Left cardiac atrium (tissue), 4 donors: Measurements from ENCODE around the gene PRRT1. TPM values are rescaled to one million over a fixed set of nuclear protein-coding genes. Genes with fewer than 3 reads are reported as not detected.
"Not testable (repeated sequence)": the region's sequence is repeated elsewhere in the genome, so short reads cannot be mapped to it uniquely, and the experiment has no call there.

Experiments
- ATAC-seq, 2 donors: fragments of 200-7000 bp; cut with Tn5 transposase; one replicate each; pipeline ENCODE4 v1.9.1; 2020; ENCODE audit warnings: mild to moderate bottlenecking in 2 of 2, moderate library complexity in 2 of 2
- DNase-seq: peaks from one replicate; pipeline ENCODE4 v3.0.0-alpha.2; 2020
- intact Hi-C, 2 donors: fragments of 100-400 bp; cut with DNase I; formaldehyde crosslinking; loops; one replicate each; pipeline versions ENCODE4 v1.14.1 to v1.15.1; 2022 to 2023
- long read RNA-seq: library from polyadenylated mRNA; unstranded; transcript quantifications from one replicate; pipeline ENCODE4 v2.0.0, GENCODE V29; 2021
- total RNA-seq, 2 donors: library from RNA; stranded (reverse); fragmentation: NEBNext Ultra II Directional; extraction: Animal tissue kit (Norgen Biotek cat#: 25700); gene quantifications; one replicate each; pipeline ENCODE4 v1.2.1, GENCODE V29; 2021
- donor health status: DM: no; HTN: yes; CAD: no.
- donor health status: DM: no; HTN: yes; CAD: no; lungs with severe emphysema.
- donor health status: DM: yes; HTN: yes; CAD: no.
- donor health status: Dilated cardiomyopathy.

PRRT1 gene
- under 1 TPM; 0.77 to 0.97 TPM for total RNA-seq
- long read RNA-seq: 0 reads

GRCh38 chr6:32151863-32152768 is at the start of gene PRRT1:
Gene PRRT1 (minus strand): TSS chr6:32151939. CDS start chr6:32151827, 112 bp downstream.
- DNase-seq: no peak
- intact Hi-C loops: no loop called here
- no peak for ATAC-seq

GRCh38 chr6:32200711-32201475 is 49.2 kb upstream of the PRRT1 start:
- ATAC-seq: no peak
- DNase-seq: no peak
- intact Hi-C loops: no loop called here

- no peak for ATAC-seq
- no peak for DNase-seq
- intact Hi-C loops: no loop called here
These were observed 47.1 kb upstream of the PRRT1 start for GRCh38 chr6:32198866-32199265.

- no peak for DNase-seq
- ATAC-seq: no peak
- intact Hi-C loops: no loop called here
These were observed 46.6 kb upstream of the PRRT1 start for GRCh38 chr6:32198345-32198696.

GRCh38 chr6:32196682-32197616 is 45.2 kb upstream of the PRRT1 start:
- DNase-seq: peak; percentile 62
- intact Hi-C loops: no loop called here
- no peak for ATAC-seq

- ATAC-seq: peak; percentile 91
These were observed 44.4 kb upstream of the PRRT1 start for GRCh38 chr6:32195902-32196681.

GRCh38 chr6:32195652-32195901 is 43.8 kb upstream of the PRRT1 start:
- intact Hi-C loops: no loop called here

More at GRCh38 chr6:32195902-32196681, 44.4 kb upstream of the PRRT1 start:
- DNase-seq: peak; percentile 97
- intact Hi-C loops: no loop called here

GRCh38 chr6:32194825-32195651 is 43.3 kb upstream of the PRRT1 start:
- DNase-seq (no peak), ATAC-seq (no peak)
- intact Hi-C loops: no loop called here

More at GRCh38 chr6:32195652-32195901, 43.8 kb upstream of the PRRT1 start:
- peak; percentile 89 for ATAC-seq
- peak; percentile 100 for DNase-seq

GRCh38 chr6:32194388-32194787 is 42.6 kb upstream of the PRRT1 start:
- intact Hi-C loops: no loop called here
- ATAC-seq: no peak
- no peak for DNase-seq

GRCh38 chr6:32193096-32193495 is 41.4 kb upstream of the PRRT1 start:
- ATAC-seq, DNase-seq, intact Hi-C loops: not testable (repeated sequence)

- intact Hi-C loops: no loop called here
- DNase-seq (peak; percentile 72), ATAC-seq (no peak)
These were observed 40.9 kb upstream of the PRRT1 start, which contains the start of gene GPSM3 for GRCh38 chr6:32192608-32193039. Gene GPSM3 (minus strand): TSS chr6:32192643. CDS start chr6:32192513, 130 bp downstream.

GRCh38 chr6:32191696-32192607 is 40.2 kb upstream of the PRRT1 start:
- intact Hi-C loops: no loop called here
- no peak for ATAC-seq
- DNase-seq: no peak

GRCh38 chr6:32190911-32191677 is 39.4 kb upstream of the PRRT1 start:
- DNase-seq (no peak), ATAC-seq (no peak)
- intact Hi-C loops: no loop called here

GRCh38 chr6:32190054-32190851 is 38.5 kb upstream of the PRRT1 start, which contains the start of gene PBX2:
Gene PBX2 (minus strand): TSS chr6:32190202. CDS start chr6:32189915, 287 bp downstream.
- intact Hi-C loops: no loop called here
- peak; percentile 94 for DNase-seq
- ATAC-seq: peak; percentile 79 to 82

GRCh38 chr6:32189742-32190053 is 38.0 kb upstream of the PRRT1 start:
- DNase-seq: no peak
- peak; percentile 6 to 9 for ATAC-seq
- intact Hi-C loops: no loop called here
